Measurements from ENCODE around the gene PREX1.
"Not testable (repeated sequence)": the region's sequence is repeated elsewhere in the genome, so short reads cannot be mapped to it uniquely, and the experiment has no call there.

Gene PREX1

GRCh38 chr20:48845721-48846306 lies 18.0 kb upstream of the PREX1 start:
- FAIRE-seq, result no peak

- FAIRE-seq, result no peak
Observed at GRCh38 chr20:48844996-48845395, 17.2 kb upstream of the PREX1 start.

GRCh38 chr20:48843896-48844295 lies 16.1 kb upstream of the PREX1 start:
- not testable (repeated sequence) for FAIRE-seq

- no peak for FAIRE-seq
Observed at GRCh38 chr20:48843057-48843806, 15.4 kb upstream of the PREX1 start.

- no peak for FAIRE-seq
Observed at GRCh38 chr20:48841875-48842529, 14.2 kb upstream of the PREX1 start.

GRCh38 chr20:48841196-48841874 lies 13.5 kb upstream of the PREX1 start:
- no peak for FAIRE-seq

GRCh38 chr20:48839154-48839917 lies 11.5 kb upstream of the PREX1 start:
- FAIRE-seq, result no peak

- FAIRE-seq, result no peak
Observed at GRCh38 chr20:48837014-48837413, 9.2 kb upstream of the PREX1 start.

GRCh38 chr20:48835390-48835789 lies 7.6 kb upstream of the PREX1 start:
- no peak for FAIRE-seq

GRCh38 chr20:48834278-48834677 lies 6.5 kb upstream of the PREX1 start:
- no peak for FAIRE-seq

GRCh38 chr20:48832405-48832730 lies 4.6 kb upstream of the PREX1 start:
- no peak for FAIRE-seq

- no peak for FAIRE-seq
Observed at GRCh38 chr20:48831718-48832404, 4.1 kb upstream of the PREX1 start.

- no peak for FAIRE-seq
Observed at GRCh38 chr20:48830826-48831318, 3.1 kb upstream of the PREX1 start.

GRCh38 chr20:48829940-48830339 lies 2.1 kb upstream of the PREX1 start:
- FAIRE-seq, result no peak

- no peak for FAIRE-seq
Observed at GRCh38 chr20:48828734-48829460, 1.1 kb upstream of the PREX1 start.

GRCh38 chr20:48826883-48827771 lies 672 bp downstream of the PREX1 start:
- no peak for FAIRE-seq

GRCh38 chr20:48826480-48826879 lies 1.3 kb downstream of the PREX1 start:
- not testable (repeated sequence) for FAIRE-seq

GRCh38 chr20:48826069-48826468 lies 1.7 kb downstream of the PREX1 start:
- FAIRE-seq, result no peak

- FAIRE-seq, result no peak
Observed at GRCh38 chr20:48825566-48825920, 2.3 kb downstream of the PREX1 start.

GRCh38 chr20:48824830-48825565 lies 2.8 kb downstream of the PREX1 start:
- no peak for FAIRE-seq

Measured in TTC549 (cell line).